HUES6 (cell line): ENCODE data around the gene ZG16B.

ENCODE experiments used
- H3K27ac ChIP-seq: 2 replicates; pipeline ENCODE4 v1.7.0; 2013; ENCODE audit warnings: low read depth, mild to moderate bottlenecking, low read length, inconsistent platforms
- H3K27me3 ChIP-seq: 2 replicates; pipeline ENCODE4 v1.6.1; 2013; ENCODE audit warnings: low read length; ENCODE audit not compliant: control insufficient read depth, insufficient read depth
- H3K36me3 ChIP-seq: 2 replicates; pipeline ENCODE4 v1.6.1; 2013; ENCODE audit warnings: low read length; ENCODE audit not compliant: control insufficient read depth, insufficient read depth
- H3K4me1 ChIP-seq: 2 replicates; pipeline ENCODE4 v1.6.1; 2013; ENCODE audit warnings: low read length; ENCODE audit not compliant: control insufficient read depth, insufficient read depth
- H3K4me3 ChIP-seq: 2 replicates; pipeline ENCODE4 v1.5.1; 2013; ENCODE audit warnings: low read depth, low read length
- H3K9ac ChIP-seq: one replicate; pipeline ENCODE4 v1.6.1; 2013; ENCODE audit warnings: mild to moderate bottlenecking, low read length
- H3K9me3 ChIP-seq: 2 replicates; pipeline ENCODE4 v1.6.1; 2013; ENCODE audit warnings: low read depth, low read length; ENCODE audit not compliant: control insufficient read depth, insufficient read depth

Gene ZG16B

DNA sequence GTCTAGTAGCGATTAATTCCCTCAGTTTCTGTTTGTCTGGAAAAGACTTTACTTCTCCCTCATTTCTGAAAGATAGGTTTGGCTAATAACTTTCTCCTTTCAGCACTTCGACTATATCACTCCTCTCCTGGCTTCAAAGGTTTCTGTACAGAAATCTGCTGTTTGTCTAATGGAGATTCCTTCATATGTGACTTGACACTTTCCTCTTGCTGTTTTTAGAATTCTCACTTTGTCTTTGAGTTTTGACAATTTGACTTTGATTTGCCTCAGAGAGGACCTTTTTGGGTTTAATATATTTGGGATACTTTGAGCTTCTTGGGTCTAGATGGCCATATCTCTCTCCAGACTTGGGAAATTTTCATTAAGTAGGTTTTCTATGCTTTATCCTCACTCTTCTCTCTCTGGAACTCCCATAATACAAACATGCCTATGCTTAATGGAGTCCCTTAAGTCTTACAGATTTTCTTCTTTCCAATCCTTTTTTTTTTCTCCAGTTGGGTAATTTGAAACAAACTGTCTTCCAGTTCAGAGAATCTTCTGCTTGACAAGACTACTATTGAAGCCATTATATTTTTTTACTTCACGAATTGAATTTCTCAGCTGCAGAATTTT, 20.8 kb upstream of the ZG16B start:
- peaks cover 14% of the 10 kb centered on the region; the same call in 1 of the 2 replicates for H3K27me3 ChIP-seq
- peaks cover 10% of the 10 kb centered on the region for H3K9me3 ChIP-seq
- peaks cover 8% of the 10 kb centered on the region; the same call in 1 of the 2 replicates for H3K4me1 ChIP-seq
- no peak overlapping the region for H3K9ac ChIP-seq
- H3K4me3 ChIP-seq = no peak overlapping the region
- no peaks in the 10 kb centered on the region for H3K36me3 ChIP-seq
- H3K27ac ChIP-seq = no peak overlapping the region

DNA sequence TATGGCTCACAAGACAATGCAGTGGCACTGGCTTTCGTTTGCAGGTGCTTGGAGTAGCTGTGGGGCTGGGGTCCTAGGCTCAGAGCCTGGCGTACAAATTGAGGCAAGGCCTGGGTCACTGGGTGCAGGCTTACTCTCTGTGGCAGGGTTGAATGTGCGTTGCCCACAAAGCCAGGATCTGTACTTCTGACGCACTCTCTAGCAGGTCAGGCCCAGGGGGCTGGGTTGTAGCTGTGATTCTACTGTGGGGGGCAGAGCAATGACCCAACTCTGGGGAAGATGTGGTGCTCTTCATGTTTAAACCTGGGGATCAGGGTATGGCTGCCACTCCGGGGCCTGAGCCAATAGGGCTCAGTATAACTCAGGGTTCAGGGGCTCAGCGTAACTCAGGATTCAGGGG, 19.5 kb upstream of the ZG16B start:
- no peaks in the 10 kb centered on the region for H3K36me3 ChIP-seq
- peaks cover 8% of the 10 kb centered on the region; the same call in 1 of the 2 replicates for H3K4me1 ChIP-seq
- no peak overlapping the region for H3K9ac ChIP-seq
- H3K9me3 ChIP-seq = no peaks in the 10 kb centered on the region
- H3K27me3 ChIP-seq = peaks cover 12% of the 10 kb centered on the region; the same call in 1 of the 2 replicates
- no peak overlapping the region for H3K27ac ChIP-seq
- no peak overlapping the region for H3K4me3 ChIP-seq

DNA sequence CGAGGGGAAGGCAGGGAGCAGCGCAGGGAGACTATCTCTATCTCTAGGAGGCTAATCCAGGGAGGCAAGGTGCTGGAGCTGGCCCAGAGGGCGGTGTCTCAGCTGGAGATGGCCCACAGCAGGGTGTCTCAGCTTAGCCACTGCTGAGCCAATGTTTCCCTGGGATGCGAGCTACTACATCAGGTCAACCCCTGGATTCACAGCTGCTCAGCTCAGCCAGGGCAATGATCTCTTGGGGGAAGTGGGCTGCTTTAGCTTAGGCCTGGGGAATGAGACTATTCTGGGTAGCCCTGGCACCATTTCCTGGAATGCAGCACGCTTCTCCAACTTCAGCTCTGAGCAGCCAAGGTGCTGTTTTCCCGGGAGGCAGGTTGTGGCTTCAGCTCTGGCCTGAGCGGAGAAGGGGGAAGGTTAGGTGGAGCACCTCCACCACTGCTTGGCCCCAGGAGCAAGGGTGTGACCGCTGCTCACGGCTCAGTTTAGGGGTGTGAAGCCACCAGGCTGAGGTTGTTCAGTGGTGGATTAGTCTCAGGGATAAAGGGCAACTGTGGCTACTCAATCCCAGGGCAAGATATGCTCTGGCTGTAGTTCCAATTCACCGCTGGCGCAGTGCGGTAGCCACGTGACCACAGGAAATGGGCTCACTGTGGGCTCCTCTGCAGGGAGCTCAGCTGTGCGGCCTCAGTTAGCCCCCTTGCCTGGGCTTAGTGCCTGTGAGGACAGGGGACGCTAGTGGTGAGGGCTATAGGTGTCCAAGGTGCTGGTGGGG, 18.2 kb upstream of the ZG16B start:
- Histone ChIP-seq H3K4me3 (no peak overlapping the region), H3K9me3 (no peaks in the 10 kb centered on the region), H3K9ac (no peak overlapping the region), H3K27me3 (peaks cover 7% of the 10 kb centered on the region; the same call in 1 of the 2 replicates), H3K27ac (no peak overlapping the region), H3K36me3 (no peaks in the 10 kb centered on the region), H3K4me1 (peaks cover 8% of the 10 kb centered on the region; the same call in 1 of the 2 replicates)

DNA sequence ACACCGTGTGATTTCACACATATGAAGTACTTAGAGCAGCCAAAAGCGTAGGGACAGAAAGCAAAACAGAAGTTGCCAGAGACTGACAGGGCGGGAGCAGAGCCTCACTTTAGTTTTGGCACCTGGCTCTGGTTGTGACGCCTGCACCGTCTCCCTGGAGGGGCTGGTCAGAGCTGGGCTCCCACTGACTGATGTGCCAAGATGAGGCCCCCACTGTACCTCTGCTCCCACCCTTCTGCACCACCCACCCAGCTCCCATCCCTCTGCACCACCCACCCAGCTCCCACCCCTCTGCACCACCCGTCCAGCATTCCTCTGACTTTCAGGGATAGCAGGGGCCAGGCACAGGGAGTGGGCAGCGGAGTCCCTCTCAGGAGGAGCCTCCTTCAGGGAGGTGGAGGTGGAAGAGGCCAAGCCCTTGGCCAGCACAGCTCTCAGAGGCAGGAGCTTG, 16.3 kb upstream of the ZG16B start:
- H3K27ac ChIP-seq = no peak overlapping the region
- H3K4me3 ChIP-seq = no peak overlapping the region
- peaks cover 4% of the 10 kb centered on the region; the same call in 1 of the 2 replicates for H3K27me3 ChIP-seq
- no peak overlapping the region for H3K9ac ChIP-seq
- H3K9me3 ChIP-seq = no peaks in the 10 kb centered on the region
- H3K4me1 ChIP-seq = peaks cover 8% of the 10 kb centered on the region; the same call in 1 of the 2 replicates
- no peaks in the 10 kb centered on the region for H3K36me3 ChIP-seq

DNA sequence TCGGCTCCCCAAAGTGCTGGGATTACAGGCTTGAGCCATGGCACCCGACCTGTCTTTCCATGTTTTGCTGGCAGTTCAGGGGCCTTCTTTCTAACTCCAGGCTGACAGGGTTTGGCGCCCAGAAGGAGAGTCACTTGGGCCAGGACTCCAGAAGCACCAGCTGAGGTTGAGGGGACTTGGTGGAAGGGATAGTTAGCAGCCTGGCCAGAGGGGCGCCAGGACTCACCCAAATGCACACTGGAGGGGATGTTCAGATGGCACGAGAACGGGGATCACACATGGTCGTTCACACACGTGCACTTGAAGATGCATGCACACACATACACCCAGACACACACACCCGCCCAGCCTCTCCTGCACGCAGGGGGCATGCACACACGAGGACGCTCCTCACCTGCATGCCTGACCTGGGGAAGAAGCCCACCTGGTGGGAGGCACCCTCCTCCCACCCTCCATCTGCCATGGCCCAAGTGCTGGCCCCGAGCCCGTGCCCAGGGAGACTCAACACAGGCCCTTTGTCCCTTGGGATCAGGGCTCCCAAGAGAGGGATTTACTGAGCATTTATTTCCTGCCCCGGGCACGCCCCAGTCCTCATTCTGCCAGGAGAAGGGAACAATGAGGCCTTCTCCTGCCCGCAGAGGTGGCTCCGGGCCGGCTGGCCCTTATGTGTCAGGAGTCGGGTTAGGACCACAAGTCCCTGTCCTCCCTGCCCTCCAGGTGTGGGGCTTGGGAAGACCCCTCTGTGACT, 15.4 kb upstream of the ZG16B start:
- H3K36me3 ChIP-seq = no peaks in the 10 kb centered on the region
- no peak overlapping the region for H3K4me3 ChIP-seq
- H3K27me3 ChIP-seq = peaks cover 4% of the 10 kb centered on the region; the same call in 1 of the 2 replicates
- H3K4me1 ChIP-seq = peaks cover 8% of the 10 kb centered on the region; the same call in 1 of the 2 replicates
- H3K9me3 ChIP-seq = no peaks in the 10 kb centered on the region
- H3K9ac ChIP-seq = no peak overlapping the region
- no peak overlapping the region for H3K27ac ChIP-seq

DNA sequence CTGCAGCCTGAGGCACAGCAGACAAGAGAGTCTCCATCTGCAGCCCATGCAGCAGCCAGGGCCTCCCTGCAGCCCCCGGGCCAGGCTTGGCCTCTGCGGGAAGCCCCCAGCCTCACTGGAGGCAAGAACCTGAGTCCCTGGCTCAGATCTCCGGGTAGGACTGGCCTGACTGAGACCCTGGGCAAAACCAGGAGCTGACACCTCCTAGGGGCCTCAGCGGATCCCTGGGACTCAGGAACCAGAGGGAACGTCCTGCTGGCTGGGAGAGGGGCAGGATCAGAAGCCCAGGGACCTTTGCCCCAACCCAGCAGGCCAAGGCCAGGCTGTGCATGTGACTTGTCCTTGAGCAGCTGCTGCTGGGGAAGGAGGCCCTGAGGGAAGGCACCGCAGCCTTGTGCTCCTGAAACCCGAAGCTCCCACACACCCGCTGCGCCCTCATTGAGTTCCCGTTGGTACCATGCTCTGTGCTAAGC, 14.8 kb upstream of the ZG16B start:
- H3K4me1 ChIP-seq = peaks cover 8% of the 10 kb centered on the region; the same call in 1 of the 2 replicates
- H3K27me3 ChIP-seq = peaks cover 4% of the 10 kb centered on the region; the same call in 1 of the 2 replicates
- H3K36me3 ChIP-seq = no peaks in the 10 kb centered on the region
- no peaks in the 10 kb centered on the region for H3K9me3 ChIP-seq
- no peak overlapping the region for H3K27ac ChIP-seq
- no peak overlapping the region for H3K9ac ChIP-seq
- no peak overlapping the region for H3K4me3 ChIP-seq

DNA sequence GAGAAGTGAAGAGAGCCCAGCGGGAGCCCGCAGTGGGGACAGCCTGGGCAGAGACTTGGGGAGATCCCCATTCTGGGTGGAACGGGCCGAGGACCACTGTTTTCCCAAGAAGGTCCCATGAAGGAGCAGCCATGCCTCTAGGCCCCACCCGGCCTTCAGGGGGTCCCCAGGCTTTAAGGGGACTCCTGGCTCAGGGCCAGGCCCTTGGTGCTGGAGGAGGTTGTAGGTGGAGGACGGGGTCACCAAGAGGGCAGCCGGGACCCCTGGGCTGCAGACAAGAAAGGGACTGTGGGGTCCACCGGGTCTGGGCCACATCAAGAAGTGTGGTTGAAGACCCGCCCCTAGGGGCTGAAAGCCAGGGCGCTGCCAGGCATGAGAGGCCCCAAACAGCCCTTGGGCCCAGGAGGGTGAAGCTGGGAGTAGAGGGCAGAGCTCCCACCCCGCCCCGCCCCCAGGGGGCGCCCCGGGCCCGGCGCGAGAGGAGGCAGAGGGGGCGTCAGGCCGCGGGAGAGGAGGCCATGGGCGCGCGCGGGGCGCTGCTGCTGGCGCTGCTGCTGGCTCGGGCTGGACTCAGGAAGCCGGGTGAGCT, 13.3 kb upstream of the ZG16B start, which contains the start of gene PRSS21:
Gene PRSS21 (plus strand): TSS at position 487 of the 589 bp plus-strand sequence. CDS start 32 bp downstream, at position 519.
- Histone ChIP-seq H3K4me1 (peaks cover 5% of the 10 kb centered on the region; the same call in 1 of the 2 replicates), H3K9ac (no peak within 1 kb of the TSS), H3K27me3 (no peaks in the 10 kb centered on the region), H3K9me3 (no peaks in the 10 kb centered on the region), H3K27ac (no peak within 1 kb of the TSS), H3K36me3 (no peaks in the 10 kb centered on the region), H3K4me3 (no peak within 1 kb of the TSS)

DNA sequence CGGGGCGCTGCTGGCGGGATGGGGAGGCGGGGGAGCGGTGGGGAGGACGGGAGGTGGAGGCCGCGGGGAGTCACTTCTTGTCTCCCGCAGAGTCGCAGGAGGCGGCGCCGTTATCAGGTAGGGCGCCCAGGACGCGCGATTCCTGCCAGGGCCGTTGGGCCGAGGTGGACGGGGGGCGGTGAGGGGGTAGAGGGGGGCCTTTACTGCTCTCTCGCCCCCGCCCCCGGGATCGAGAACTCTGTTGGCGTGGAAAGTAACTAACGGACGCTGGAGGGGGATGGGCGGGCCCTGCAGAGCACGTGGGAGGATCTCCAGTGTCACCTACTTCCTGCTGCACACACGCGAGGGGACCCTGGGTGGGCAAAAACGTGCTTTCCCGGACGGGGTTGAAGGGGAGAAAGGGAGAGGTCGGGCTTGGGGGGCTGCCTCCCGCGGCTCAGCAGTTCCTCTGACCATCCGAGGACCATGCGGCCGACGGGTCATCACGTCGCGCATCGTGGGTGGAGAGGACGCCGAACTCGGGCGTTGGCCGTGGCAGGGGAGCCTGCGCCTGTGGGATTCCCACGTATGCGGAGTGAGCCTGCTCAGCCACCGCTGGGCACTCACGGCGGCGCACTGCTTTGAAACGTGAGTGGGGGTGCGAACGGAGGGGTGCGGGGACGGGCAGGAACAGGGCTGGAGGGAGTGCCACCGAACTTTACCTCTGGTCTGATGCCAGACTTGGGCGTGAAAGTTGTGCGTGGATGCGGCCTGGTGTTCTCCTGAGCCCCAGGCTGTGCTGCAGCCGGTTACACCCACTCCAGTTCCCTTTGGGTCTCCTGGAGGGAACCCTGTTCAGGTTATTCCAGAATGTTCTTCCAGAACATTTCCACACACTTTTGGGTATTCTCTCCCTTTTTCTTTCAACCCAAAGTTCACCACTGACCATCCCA, 12.5 kb upstream of the ZG16B start:
- Histone ChIP-seq H3K4me1 (no peaks in the 10 kb centered on the region), H3K27me3 (no peaks in the 10 kb centered on the region), H3K27ac (no peak overlapping the region), H3K4me3 (no peak overlapping the region), H3K9ac (no peak overlapping the region), H3K9me3 (no peaks in the 10 kb centered on the region), H3K36me3 (no peaks in the 10 kb centered on the region)

DNA sequence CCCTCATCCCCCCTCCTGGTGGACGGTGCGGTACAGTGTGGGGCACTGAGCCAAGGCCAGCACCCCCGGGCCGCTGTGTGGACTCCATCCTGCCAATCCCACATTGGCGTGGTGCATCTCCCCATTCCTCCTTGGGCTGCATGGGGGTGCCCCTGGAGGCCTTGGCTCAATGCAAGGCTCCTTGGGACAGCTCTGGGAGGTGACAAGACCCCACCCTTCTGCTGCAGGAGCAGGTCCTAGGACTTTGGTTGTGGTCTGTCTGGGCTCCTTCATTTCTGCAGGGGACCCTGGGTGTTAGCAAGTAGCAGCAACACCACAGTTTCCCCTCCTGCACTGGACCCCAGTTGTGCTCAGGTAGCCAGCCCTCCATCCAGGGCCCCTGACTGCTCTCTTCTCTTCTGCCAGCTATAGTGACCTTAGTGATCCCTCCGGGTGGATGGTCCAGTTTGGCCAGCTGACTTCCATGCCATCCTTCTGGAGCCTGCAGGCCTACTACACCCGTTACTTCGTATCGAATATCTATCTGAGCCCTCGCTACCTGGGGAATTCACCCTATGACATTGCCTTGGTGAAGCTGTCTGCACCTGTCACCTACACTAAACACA, 11.7 kb upstream of the ZG16B start:
- Histone ChIP-seq H3K4me3 (no peak overlapping the region), H3K36me3 (no peaks in the 10 kb centered on the region), H3K27ac (no peak overlapping the region), H3K4me1 (no peaks in the 10 kb centered on the region), H3K9ac (no peak overlapping the region), H3K27me3 (no peaks in the 10 kb centered on the region), H3K9me3 (no peaks in the 10 kb centered on the region)
